ENCODE results near the gene SAMMSON.

DNA sequence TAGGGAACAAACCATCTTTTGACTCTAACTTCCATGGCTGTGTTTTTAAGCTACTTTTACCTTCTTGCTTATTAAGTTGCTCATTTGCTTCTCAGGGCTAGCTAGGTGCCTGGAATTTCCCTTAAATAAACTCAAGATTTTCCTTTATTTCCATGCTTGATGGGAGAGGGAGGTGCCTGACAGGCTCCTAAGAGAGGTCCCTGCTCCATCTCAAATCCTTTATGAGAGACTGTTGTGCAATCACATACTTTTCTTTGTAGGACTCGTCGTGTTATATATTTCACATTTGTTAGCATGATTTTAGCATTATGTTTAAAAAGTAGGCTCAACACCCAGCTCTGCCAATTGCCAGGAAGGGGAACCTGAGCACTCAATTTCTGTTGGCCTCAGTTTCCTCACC, 95.7 kb downstream of the SAMMSON start:
- TF ChIP-seq, protein P1, sequence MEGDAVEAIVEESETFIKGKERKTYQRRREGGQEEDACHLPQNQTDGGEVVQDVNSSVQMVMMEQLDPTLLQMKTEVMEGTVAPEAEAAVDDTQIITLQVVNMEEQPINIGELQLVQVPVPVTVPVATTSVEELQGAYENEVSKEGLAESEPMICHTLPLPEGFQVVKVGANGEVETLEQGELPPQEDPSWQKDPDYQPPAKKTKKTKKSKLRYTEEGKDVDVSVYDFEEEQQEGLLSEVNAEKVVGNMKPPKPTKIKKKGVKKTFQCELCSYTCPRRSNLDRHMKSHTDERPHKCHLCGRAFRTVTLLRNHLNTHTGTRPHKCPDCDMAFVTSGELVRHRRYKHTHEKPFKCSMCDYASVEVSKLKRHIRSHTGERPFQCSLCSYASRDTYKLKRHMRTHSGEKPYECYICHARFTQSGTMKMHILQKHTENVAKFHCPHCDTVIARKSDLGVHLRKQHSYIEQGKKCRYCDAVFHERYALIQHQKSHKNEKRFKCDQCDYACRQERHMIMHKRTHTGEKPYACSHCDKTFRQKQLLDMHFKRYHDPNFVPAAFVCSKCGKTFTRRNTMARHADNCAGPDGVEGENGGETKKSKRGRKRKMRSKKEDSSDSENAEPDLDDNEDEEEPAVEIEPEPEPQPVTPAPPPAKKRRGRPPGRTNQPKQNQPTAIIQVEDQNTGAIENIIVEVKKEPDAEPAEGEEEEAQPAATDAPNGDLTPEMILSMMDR (IDR thresholded peaks at IDR 0.05; ENCODE audit: low read depth, low read length): no peak
- no peak for TF ChIP-seq EZH2phosphoT487 (IDR thresholded peaks at IDR 0.05; ENCODE audit: low read depth)

All from OCI-LY3 (cell line).